Esophagus squamous epithelium (tissue), 5 donors: ENCODE data around the gene GRK1. TPM values are rescaled to one million over a fixed set of nuclear protein-coding genes. Genes with fewer than 3 reads are reported as not detected.
A peak's percentile ranks its signal among the peaks of the same experiment; 100 is the strongest.
"Not testable (repeated sequence)": the region's sequence is repeated elsewhere in the genome, so short reads cannot be mapped to it uniquely, and the experiment has no call there.

Source experiments
- DNase-seq: peaks from one replicate; lab custom pipeline; 2025; lab: John Stamatoyannopoulos, UW
- H3K27ac ChIP-seq, 4 donors: fragments of 200-600 bp; sonication (generic); one replicate each; pipeline ENCODE4 v1.5.1; 2016 to 2019; ENCODE audit warnings: mild to moderate bottlenecking in 1 of 4
- H3K27me3 ChIP-seq, 4 donors: fragments of 200-600 bp; sonication (generic); 1 replicate in 3 of 4; 2 replicates in 1 of 4; pipeline versions ENCODE4 v1.5.1 to v1.6.0; 2017 to 2021; ENCODE audit warnings: antibody characterized with exemption in 1 of 4
- H3K36me3 ChIP-seq, 3 donors: fragments of 200-600 bp; sonication (generic); one replicate each; pipeline ENCODE4 v1.5.1; 2016 to 2019
- H3K4me1 ChIP-seq, 3 donors: fragments of 200-600 bp; sonication (generic); one replicate each; pipeline ENCODE4 v1.5.1; 2017 to 2019
- H3K4me3 ChIP-seq, 4 donors: fragments of 200-600 bp; sonication (generic); 1 replicate in 3 of 4; 2 replicates in 1 of 4; pipeline ENCODE4 v1.5.1; 2016 to 2019; ENCODE audit warnings: mild to moderate bottlenecking in 2 of 4, moderate library complexity in 1 of 4
- H3K9me3 ChIP-seq, 3 donors: fragments of 200-600 bp; sonication (generic); one replicate each; pipeline ENCODE4 v1.5.1; 2016 to 2019
- POLR2A ChIP-seq, 4 donors: fragments of 450-650 bp; IDR thresholded peaks; one replicate each; pipeline ENCODE4 v1.6.1; 2017; ENCODE audit warnings: antibody characterized with exemption in 4 of 4, mild to moderate bottlenecking in 4 of 4, moderate library complexity in 3 of 4
- WGBS, 2 donors: methylation state at CpG; one replicate each; pipeline ENCODE4 v1.1.5; 2018; 5-methylcytosine and 5-hydroxymethylcytosine counted together
- intact Hi-C: fragments of 100-400 bp; cut with DNase I; formaldehyde crosslinking; loops from one replicate; pipeline ENCODE4 v1.15.0; 2022
- total RNA-seq, 4 donors: library from RNA; depleted of rRNA; stranded (reverse); fragments of >200 nt; gene quantifications; one replicate each; pipeline ENCODE4 v1.1.0, GENCODE V29; 2016
- TF ChIP-seq, protein P1 (sequence below), 6 experiments: fragments of 450-650 bp in 4 of 6; fragments of 200-600 bp in 2 of 6; sonication (generic) in 2 of 6; IDR thresholded peaks; one replicate each; pipeline ENCODE4 v1.5.1; 2016 to 2019; ENCODE audit warnings: antibody characterized with exemption in 6 of 6, mild to moderate bottlenecking in 4 of 6, moderate library complexity in 4 of 6
- donor health status: DM: yes; HTN: yes; CAD: no.

Gene GRK1
- total RNA-seq, 4 donors from 2014 or later = not detected

DNA sequence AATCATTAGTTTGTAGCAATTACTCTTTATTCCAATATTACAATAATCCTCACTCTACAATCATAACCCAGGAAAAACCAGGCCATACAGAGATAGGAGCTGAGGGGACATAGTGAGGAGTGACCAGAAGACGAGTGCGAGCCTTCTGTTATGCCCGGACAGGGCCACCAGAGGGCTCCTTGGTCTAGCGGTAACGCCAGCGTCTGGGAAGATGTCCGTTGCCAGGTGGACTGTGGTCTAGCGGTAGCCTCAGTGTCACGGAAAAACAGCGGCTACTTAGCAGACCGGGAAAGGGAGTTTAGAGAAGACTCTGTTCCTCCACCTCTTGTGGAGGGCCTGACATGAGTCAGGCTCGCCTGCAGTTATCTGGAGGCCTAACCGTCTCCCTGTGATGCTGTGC lies 45.5 kb upstream of the GRK1 start:
- H3K9me3 ChIP-seq, H3K27me3 ChIP-seq, H3K4me3 ChIP-seq, H3K27ac ChIP-seq, H3K4me1 ChIP-seq, DNase-seq, intact Hi-C loops: not testable (repeated sequence)
- H3K36me3 ChIP-seq = peaks cover 0 to 83% (median 8%) of the 10 kb centered on the region in 3 donors
- WGBS, 2 donors = 73 to 77% methylated on average over 12 to 13 of the region's 13 CpGs
- TF ChIP-seq, protein P1, sequence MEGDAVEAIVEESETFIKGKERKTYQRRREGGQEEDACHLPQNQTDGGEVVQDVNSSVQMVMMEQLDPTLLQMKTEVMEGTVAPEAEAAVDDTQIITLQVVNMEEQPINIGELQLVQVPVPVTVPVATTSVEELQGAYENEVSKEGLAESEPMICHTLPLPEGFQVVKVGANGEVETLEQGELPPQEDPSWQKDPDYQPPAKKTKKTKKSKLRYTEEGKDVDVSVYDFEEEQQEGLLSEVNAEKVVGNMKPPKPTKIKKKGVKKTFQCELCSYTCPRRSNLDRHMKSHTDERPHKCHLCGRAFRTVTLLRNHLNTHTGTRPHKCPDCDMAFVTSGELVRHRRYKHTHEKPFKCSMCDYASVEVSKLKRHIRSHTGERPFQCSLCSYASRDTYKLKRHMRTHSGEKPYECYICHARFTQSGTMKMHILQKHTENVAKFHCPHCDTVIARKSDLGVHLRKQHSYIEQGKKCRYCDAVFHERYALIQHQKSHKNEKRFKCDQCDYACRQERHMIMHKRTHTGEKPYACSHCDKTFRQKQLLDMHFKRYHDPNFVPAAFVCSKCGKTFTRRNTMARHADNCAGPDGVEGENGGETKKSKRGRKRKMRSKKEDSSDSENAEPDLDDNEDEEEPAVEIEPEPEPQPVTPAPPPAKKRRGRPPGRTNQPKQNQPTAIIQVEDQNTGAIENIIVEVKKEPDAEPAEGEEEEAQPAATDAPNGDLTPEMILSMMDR (IDR thresholded peaks at IDR 0.05) = peak in 3 of 6 experiments; percentile 22 to 33 (median 32)

DNA sequence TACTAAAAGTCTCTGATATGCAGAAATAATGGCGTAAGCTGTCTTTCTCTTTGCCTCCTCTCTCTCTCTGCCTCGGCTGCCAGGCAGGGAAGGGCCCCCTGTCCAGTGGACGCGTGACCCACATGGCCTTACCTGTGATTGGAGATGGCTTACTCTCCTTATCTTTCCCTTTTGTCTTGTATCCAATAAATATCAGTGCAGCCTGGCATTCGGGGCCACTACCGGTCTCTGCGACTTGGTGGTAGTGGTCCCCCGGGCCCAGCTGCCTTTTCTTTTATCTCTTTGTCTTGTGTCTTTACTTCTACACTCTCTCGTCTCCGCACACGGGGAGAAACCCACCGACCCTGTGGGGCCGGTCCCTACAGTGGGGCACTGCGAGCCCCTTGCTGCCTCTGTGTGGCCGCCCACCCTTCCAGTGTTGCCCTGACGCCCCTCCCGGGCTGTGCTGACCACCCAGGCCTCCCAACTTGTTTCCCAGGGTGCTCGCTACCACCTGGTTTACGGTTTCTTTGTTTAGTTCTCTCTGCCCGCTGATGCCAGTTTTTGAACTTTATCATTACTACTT lies 45.0 kb upstream of the GRK1 start:
- H3K36me3 ChIP-seq = peaks cover 0 to 83% (median 8%) of the 10 kb centered on the region in 3 donors
- H3K27me3 ChIP-seq, H3K4me3 ChIP-seq, intact Hi-C loops, H3K9me3 ChIP-seq, DNase-seq, H3K4me1 ChIP-seq, H3K27ac ChIP-seq: not testable (repeated sequence)
- WGBS, 2 donors = 93 to 96% methylated on average over 18 to 20 of the region's 20 CpGs

DNA sequence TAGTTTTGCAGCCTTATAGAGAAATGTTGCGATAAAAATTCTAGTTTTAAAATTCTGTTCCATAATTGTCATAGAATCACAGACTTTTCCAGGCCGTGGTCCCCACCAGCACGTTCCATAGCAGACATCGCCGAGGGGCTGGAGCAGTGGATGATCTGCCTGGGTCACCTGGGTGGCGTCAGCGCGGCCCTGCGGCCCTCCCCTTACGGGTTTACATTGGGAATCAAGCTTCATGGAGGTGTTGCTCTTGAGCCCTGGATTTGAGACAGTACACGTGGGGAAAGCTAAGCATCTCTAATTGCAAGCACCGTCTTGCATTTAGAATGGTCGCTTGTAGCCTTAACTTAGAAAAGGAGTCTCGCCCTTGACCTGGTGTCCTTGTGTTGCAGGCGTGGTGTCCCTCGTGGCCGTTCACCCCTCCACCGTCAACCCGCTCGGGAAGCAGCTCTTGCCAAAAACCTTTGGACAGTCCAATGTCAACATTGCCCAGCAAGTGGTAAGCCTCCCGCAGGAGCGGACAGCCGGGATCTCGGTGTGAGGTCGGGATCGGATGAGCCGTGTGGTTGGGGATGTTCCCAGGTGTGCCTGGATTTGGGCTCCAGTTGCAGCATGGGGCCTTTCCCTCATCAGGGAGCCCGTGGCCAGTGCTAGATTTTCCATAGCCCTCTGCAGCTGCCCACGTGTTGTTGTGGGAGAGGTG lies 44.1 kb upstream of the GRK1 start:
- no peak for DNase-seq
- TF ChIP-seq POLR2A (IDR thresholded peaks at IDR 0.05) = no peak
- TF ChIP-seq, protein P1 (IDR thresholded peaks at IDR 0.05) = no peak
- H3K36me3 ChIP-seq = peaks cover 0 to 86% (median 14%) of the 10 kb centered on the region in 3 donors
- H3K27me3 ChIP-seq = no peaks in the 10 kb centered on the region
- H3K27ac ChIP-seq = no peak overlapping the region
- no peaks in the 10 kb centered on the region for H3K9me3 ChIP-seq
- no peak overlapping the region for H3K4me3 ChIP-seq
- H3K4me1 ChIP-seq = no peaks in the 10 kb centered on the region
- WGBS, 2 donors = 88 to 98% methylated on average over 8 to 14 of the region's 29 CpGs
- intact Hi-C loops = no loop called here

DNA sequence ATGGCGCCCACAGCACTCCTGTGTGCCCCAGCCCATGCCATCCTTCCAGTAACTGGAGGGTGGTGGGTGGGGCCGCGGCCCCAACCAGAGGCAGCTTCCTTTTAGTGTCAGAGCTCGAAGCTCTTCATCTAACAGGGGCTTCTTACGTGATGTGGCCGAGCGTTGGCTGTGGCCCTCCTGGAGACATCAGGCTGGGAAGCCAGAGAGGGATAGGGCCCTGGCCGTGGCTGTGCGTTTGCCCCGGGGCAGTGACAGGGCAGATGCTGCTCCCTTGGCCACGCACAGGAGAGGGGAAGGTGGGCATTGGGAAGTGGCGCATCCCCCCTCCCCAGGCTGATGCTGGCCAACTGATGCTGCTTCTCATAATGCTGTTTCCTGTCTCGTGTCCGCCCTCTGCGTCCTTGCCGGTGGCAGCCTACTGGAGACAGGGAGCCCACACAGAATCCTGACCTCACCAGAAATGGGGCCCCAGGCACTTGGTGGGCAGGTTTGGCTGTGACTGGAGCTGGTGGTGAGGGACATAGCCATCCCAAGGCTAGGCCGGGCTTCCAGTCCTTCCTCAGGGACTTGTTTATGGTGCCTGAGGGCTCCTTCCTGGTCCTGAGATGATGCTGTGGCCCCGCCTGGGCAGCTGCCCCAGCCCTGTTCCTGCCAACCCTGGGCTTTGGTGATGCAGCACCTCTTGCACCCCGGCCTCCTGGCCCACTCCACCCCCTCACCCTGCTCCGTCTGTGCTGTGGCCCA lies 43.4 kb upstream of the GRK1 start:
- WGBS, 2 donors = 85 to 94% methylated on average over 7 to 11 of the region's 20 CpGs
- no peak overlapping the region for H3K27ac ChIP-seq
- H3K27me3 ChIP-seq = no peaks in the 10 kb centered on the region
- DNase-seq = no peak
- no peaks in the 10 kb centered on the region for H3K9me3 ChIP-seq
- no peak for TF ChIP-seq POLR2A (IDR thresholded peaks at IDR 0.05)
- H3K36me3 ChIP-seq = peaks cover 0 to 87% (median 14%) of the 10 kb centered on the region in 3 donors
- intact Hi-C loops = no loop called here
- H3K4me3 ChIP-seq = no peak overlapping the region
- no peaks in the 10 kb centered on the region for H3K4me1 ChIP-seq

DNA sequence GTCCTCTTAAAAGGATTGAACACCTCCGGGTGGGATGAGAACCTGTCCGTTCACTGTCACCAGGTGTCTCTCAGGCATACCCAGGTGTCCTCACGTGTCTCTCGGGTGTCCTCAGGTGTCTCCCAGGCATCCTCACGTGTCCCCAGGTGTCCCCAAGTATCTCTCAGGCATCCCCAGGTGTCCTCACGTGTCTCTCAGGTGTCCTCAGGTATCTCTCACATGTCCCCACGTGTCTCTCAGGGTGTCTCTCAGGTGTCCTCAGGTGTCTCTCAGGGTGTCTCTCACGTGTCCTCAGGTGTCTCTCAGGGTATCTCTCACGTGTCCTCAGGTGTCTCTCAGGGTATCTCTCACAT lies 42.8 kb upstream of the GRK1 start:
- Histone ChIP-seq H3K36me3 (peaks cover 0 to 87% (median 14%) of the 10 kb centered on the region in 3 donors), H3K4me3 (no peak overlapping the region), H3K4me1 (no peaks in the 10 kb centered on the region), H3K27me3 (no peaks in the 10 kb centered on the region), H3K27ac (no peak overlapping the region), H3K9me3 (no peaks in the 10 kb centered on the region)
- intact Hi-C loops = no loop called here
- no peak for DNase-seq
- TF ChIP-seq, protein P1 (IDR thresholded peaks at IDR 0.05) = no peak
- no peak for TF ChIP-seq POLR2A (IDR thresholded peaks at IDR 0.05)
- WGBS, 2 donors = 90 to 96% methylated on average over 8 to 9 of the region's 9 CpGs

DNA sequence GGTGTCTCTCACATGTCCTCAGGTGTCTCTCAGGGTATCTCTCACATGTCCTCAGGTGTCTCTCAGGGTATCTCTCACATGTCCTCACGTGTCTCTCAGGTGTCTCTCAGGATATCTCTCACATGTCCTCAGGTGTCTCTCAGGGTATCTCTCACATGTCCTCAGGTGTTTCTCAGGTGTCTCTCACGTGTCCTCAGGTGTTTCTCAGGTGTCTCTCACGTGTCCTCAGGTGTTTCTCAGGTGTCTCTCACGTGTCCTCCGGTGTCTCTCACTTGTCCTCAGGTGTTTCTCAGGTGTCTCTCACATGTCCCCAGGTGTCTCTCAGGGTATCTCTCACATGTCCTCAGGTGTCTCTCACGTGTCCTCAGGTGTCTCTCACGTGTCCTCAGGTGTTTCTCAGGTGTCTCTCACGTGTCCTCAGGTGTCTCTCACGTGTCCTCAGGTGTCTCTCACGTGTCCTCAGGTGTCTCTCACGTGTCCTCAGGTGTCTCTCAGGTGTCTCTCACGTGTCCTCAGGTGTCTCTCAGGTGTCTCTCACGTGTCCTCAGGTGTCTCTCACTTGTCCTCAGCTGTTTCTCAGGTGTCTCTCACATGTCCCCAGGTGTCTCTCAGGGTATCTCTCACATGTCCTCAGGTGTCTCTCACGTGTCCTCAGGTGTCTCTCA lies 42.2 kb upstream of the GRK1 start:
- H3K4me3 ChIP-seq, H3K27ac ChIP-seq, intact Hi-C loops, H3K9me3 ChIP-seq, H3K4me1 ChIP-seq, H3K27me3 ChIP-seq, DNase-seq: not testable (repeated sequence)
- 90 to 91% methylated on average over 14 of the region's 14 CpGs for WGBS, 2 donors
- peaks cover 0 to 87% (median 14%) of the 10 kb centered on the region in 3 donors for H3K36me3 ChIP-seq
